ENCODE results near the gene FAM120B.
A peak's percentile ranks its signal among the peaks of the same experiment; 100 is the strongest.
"Not testable (repeated sequence)": the region's sequence is repeated elsewhere in the genome, so short reads cannot be mapped to it uniquely, and the experiment has no call there.

The FAM120B gene

GRCh38 chr6:170306324-170307079 is at the start of gene FAM120B:
Gene FAM120B (plus strand): TSS chr6:170306758. CDS start chr6:170317391, 10,633 bp downstream.
- DNase-seq = peak; percentile 66 to 99 (median 94)

- no peak for DNase-seq
Measured at GRCh38 chr6:170257376-170257775, 49.2 kb upstream of the FAM120B start.

GRCh38 chr6:170258407-170258806 is 48.2 kb upstream of the FAM120B start:
- no peak for DNase-seq

- no peak for DNase-seq
Measured at GRCh38 chr6:170259278-170259677, 47.3 kb upstream of the FAM120B start.

- DNase-seq = no peak
Measured at GRCh38 chr6:170260686-170261085, 45.9 kb upstream of the FAM120B start.

GRCh38 chr6:170261643-170262488 is 44.7 kb upstream of the FAM120B start:
- DNase-seq = no peak

GRCh38 chr6:170262489-170263088 is 44.0 kb upstream of the FAM120B start:
- DNase-seq = peak in 33 of 56 donors; percentile 11 to 81 (median 45)

- no peak for DNase-seq
Measured at GRCh38 chr6:170263410-170263809, 43.1 kb upstream of the FAM120B start.

GRCh38 chr6:170264086-170264485 is 42.5 kb upstream of the FAM120B start:
- DNase-seq = no peak

GRCh38 chr6:170264644-170265043 is 41.9 kb upstream of the FAM120B start:
- not testable (repeated sequence) for DNase-seq

- peak in 43 of 56 donors; percentile 29 to 86 (median 61) for DNase-seq
Measured at GRCh38 chr6:170265655-170266054, 40.9 kb upstream of the FAM120B start.

- DNase-seq = peak in 41 of 56 donors; percentile 13 to 81 (median 57)
Measured at GRCh38 chr6:170266061-170266825, 40.3 kb upstream of the FAM120B start.

- DNase-seq = no peak
Measured at GRCh38 chr6:170267688-170268087, 38.9 kb upstream of the FAM120B start.

GRCh38 chr6:170268216-170269129 is 38.1 kb upstream of the FAM120B start:
- no peak for DNase-seq

- no peak for DNase-seq
Measured at GRCh38 chr6:170269151-170269845, 37.3 kb upstream of the FAM120B start.

- no peak for DNase-seq
Measured at GRCh38 chr6:170269846-170270541, 36.6 kb upstream of the FAM120B start.

- DNase-seq = no peak
Measured at GRCh38 chr6:170270984-170271593, 35.5 kb upstream of the FAM120B start.

- peak in 2 of 56 donors; percentile 29 to 45 for DNase-seq
Measured at GRCh38 chr6:170271771-170272314, 34.7 kb upstream of the FAM120B start.

Data from amygdala (tissue), 56 donors.